ENCODE results near the gene MAGI2.

Gene MAGI2

DNA sequence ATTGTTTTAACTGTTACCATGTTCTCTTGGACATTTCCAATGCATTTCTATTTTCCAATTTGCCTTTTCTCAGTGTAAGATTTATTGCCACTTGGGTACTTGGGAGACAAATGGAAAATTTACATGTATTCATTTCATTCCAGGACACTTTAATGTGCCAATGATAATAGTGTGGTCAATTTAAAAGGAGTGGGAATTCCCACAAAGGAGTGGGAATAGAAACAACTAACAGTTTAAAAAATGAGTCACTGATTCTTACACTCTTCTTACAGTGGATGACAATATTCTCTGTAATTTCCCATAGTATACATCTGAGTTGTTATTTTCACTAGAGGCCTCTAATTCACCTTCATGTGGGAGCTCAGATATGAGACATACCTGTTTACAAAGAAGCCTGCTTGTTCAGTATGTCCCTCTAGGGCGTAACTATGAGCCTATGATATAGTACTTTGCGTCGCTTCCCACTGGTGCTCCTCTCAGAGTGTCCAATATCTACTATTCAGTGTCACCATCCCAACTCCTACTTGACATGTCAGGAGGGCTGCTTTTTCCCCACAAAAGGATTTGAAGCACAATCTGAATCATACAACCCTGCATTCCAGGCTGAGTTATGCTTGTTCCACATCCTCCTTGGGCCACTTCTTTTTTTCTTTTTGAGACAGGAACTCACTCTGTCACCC is 1353.6 kb downstream of the MAGI2 start:
- DNase-seq: no peak

DNA sequence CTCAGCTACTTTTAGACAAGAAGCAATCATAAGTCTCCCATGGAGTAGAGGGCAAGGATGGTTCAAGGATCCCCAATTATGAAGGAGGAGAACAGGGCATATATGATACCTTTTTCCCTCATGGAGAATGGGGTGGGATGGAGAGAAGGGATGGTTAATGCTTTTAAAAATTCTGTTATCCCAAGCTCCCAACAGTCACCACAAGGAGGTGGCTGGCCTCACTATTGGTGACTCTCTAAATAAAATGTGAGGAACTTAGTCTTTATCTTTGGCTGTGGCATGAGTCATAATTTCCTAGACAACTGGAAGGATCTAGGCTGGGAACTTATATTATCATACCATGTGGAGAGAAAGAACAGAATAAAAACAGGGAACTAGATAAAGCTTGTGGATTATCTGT is 1357.9 kb downstream of the MAGI2 start:
- no peak for DNase-seq

DNA sequence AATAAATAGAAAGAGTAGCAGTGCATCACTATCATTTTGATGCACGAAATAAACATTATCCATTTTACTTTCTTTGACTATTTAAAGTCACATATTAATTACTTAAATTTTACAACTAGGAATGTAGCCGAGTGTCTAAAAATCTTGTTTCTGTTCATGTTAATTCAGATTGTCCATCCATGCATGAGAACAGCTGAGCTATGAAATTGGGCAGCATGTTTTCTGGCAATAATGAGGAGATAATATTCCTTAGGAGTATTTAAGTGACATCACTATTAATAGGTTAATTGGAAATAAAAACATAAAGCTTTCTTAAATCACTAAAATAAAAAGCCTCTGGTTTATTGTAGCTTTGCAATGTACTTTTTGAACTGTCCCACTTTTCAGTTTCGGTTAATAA is 1361.1 kb downstream of the MAGI2 start:
- DNase-seq: no peak

DNA sequence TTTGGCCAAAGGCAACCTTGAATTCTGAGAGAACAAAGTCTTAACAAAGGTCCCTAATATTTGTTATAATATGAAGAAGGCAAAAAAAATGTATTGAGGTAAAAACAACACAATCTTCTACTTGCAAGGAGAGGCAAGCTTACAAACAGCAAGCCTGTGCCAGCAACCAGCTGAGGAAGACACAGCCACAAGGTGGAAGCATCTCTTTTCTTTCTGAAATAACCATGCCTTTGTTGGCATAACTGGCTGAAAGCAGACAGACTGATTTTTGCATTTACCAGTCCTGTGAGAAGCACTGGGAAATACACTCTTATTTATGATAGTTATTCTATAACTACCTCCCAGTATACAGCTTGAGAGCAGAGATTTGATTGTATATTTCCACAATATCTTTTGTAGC is 1362.9 kb downstream of the MAGI2 start:
- DNase-seq: no peak

DNA sequence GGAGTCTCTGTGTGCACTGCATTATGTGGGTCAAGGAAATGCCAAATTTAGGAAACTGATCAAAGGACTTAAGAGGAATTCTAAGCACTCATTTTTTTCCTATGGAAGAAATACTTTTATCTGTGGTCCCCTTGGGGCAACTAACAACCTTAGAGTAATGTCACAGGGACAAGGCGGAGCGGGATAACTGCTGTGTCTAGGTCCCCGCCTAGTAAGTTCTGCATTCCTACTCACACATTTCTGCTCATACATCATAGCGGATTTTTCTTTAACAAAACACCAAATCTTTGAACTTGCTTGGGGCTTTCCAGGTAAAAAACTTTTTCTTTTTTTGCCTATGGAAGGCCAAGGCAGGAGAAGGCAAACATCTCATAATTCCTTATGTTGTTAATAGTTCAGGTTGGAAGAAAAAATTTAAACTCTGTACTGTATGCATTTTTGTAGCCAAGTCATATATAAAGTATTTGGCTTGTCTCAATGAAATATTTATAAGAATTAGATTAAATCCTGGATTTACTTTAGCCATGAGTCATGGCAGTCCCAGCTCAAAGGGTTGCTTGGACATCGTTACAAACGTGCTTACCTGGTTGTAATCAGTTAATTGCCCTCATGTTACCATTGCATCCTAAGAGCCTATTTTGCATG is 1369.9 kb downstream of the MAGI2 start:
- no peak for DNase-seq

DNA sequence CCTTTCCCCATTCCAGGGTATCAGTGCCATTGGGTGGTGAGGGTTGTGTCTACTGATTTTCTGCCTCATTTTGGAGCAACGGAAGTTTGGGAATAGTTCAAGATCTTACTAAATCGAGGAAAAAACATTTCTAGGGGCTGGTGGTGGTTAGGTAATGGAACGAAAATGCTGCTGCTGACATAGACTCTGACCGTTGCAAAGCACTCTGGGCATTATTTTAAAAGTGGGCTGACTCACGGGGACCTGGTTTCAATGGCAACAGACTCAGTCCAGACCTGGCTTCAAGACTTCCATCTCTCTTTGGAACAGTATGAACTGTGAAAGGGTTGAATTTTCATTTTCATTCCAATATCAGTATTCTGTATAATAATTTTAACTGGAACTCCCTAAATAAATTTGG is 1370.9 kb downstream of the MAGI2 start:
- DNase-seq: no peak

DNA sequence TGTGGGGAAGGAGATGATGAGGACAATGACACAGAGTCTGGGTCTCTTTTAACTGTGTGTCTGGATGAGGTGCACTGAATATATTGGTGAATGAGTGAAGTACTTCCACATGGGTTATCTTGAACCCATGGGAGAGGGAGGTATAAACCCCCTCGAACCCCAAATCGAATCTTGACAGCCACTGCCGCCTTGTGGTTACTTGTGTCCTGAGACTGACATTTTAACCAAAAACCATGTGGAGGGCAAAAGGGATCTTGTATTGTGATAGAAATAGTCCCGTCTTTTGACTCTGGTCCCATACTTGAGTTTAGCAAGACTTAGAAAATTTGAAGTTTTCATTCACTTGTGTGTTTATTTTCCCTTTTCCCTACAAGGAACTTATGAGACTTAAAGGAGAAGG is 1371.6 kb downstream of the MAGI2 start:
- no peak for DNase-seq

DNA sequence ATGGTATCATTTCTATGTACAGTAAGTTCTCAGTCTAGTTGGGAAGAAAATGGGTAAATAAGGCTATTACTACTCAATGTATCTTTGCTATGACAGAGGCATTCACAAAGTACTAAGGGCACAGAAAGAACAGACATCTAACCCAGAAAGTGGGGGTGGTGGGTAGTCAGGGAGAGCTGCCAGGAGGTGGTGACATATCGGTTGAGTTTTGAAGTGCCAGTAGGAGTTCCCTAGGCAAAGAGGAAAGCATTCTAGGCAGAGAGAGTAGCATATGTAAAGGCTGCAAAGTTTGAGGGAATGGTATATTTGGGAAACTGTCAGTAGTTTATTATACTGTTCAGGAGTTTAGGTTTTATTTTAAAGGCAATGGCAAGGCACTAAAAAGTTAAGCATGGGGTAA is 1372.1 kb downstream of the MAGI2 start:
- DNase-seq: no peak

DNA sequence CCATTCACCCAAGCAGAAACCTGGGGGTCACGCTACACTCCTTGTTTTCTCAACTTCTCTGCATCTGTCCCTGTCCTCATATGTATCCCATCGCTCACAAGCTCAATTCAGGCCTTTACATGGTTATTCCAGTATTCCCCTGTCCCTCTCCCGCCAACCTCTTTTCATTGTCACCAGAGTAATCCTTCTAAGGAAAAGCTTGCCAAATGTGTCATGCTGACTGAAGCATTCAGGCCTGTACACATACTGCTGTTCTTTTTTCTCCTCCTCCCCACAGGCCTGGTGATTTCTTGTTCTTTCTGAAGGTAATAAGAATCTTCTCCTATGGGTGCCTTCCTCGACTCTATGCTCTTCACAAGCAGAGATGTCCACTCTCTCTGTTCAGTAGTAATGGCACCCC is 1372.7 kb downstream of the MAGI2 start:
- no peak for DNase-seq

DNA sequence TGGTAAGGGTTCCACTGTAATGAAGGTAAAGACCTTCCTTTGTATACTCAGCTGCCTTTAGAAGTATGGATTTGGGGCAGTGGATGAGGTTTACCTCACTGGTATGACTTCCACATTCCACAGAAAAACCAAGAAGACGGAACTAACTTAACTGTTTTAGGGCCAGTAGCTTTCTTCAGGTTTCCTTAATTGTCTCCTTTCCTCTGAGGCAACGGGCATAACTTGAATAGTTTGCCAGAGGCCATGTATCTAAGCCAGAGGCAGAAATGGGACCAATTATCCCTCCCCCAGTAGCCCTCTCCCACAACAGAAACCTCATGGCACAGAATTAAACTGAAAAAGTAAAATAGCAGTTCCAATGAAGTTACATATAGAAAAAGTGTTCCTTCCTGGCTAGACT is 1373.2 kb downstream of the MAGI2 start:
- no peak for DNase-seq

DNA sequence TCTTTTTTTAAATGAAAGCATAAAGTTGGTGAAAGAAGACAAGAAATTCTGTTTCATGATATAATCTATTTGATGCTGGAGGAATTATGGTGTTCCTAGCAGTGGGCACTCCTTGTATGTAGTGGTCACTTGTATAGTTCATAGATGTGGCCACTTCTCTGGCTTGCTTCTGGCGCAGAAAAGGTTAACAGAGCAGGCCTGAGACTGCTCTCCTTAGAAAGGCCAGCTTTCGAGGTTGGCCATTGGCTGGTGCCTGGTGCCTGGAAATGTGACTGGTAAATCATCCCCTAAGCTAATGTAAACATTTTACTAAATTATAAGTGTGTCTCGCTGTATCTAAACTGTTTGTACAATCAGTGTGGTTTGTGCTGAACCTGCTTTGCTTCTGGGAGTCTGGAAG is 1378.8 kb downstream of the MAGI2 start:
- no peak for DNase-seq

DNA sequence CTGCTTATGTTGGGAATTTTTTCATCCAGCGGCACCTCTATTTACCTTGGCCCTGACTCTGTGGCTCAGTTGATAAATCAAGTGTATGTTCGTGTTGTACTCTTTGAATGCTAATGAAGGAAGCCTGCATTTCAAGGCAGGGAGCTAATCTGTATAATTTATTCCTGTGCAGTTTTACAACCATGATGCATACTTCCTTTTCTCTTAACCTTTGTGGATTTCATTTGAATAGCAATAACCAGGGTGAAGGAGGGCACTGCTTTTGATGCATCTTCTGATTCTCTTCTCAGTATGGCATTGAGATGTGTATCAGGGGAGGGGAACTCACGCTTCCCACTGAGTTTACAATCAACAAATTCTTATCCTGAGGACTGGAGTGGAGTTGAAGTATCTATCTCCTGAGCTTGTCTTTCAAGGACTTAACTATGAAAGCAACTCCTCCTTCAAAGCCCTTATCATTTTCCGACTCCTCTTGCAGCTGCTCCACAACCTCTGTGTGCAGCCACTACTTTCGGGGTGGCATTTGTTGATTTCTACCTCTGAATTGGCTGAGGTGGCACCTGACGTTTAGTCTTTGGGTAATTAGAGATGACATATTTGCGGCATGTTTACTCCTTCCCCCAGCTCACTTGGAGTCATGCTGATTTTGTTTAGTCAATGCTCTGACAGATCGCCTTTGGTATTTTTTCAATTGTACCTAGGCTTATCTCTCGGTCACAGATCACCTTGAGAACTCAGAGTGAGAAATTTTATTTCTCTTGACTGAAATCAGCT is 1379.7 kb downstream of the MAGI2 start:
- DNase-seq: no peak

DNA sequence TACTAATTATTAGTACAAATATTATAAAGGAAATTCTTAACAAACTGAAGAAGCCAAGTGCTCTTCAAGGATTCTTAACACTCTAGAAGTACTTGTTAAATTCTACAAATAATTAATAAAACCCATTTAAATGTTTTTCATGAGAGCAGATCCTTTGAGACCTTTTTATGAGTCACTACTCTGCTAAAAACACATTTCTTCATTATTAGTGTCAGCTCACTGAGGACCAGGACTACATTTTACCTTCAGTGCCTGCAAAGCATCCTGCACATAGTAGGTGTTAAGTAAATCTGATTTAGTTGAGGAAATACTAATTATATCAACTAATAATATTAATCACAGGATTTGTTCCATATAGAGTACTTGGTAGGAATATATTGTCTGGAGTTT is 1381.3 kb downstream of the MAGI2 start:
- DNase-seq: no peak

DNA sequence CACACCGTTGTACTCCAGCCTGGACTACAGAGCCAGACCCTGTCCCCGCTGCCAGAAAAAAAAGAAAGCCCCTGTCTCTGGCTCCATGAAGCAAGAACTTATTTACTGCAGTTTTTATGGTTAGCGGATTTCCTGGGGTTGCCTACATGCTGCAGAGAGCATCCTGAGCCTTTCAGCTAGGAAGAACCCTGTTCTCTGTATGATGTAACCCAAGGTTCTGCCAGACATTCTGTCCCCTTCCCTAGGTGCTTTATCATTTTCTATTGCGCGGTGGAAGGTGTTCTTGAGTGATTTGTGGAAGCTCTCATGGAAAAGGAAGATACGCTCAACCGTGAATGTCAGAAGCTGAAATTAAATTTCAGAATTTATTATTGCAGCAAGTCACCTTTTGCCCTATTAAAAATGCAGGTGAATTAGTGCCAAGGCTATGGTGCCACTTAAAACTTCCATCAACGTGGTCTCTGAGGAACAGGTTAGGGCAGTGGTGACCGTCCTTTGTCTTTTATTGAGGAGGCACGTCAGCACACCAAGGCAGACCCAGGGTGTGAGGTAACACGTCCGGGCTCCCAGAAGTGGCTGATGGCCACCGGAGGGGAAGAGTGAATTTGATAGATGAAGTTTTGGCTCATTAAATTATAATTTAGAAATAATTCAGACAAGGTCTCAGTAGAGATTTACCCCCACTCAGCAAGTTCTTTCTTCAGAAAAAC is 1381.8 kb downstream of the MAGI2 start:
- DNase-seq: no peak

DNA sequence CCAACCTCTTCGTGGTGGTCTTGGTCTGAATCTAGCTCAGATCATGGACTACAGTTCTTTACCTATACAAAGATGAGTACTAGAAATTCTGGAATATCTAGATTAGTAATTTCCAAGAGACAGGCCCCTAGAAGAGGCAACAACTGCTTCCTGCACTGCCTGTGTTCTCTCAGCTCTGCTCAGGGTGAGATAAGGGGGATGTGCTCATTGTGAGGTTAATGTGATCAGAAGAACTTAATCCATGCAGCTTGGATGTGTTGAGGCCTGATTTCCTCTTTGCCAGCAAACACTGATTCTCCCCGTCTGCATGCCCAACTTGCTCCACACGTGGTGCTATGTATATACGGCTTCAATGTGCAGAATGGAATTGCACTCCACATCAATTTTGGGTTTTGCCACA is 1386.9 kb downstream of the MAGI2 start:
- no peak for DNase-seq

DNA sequence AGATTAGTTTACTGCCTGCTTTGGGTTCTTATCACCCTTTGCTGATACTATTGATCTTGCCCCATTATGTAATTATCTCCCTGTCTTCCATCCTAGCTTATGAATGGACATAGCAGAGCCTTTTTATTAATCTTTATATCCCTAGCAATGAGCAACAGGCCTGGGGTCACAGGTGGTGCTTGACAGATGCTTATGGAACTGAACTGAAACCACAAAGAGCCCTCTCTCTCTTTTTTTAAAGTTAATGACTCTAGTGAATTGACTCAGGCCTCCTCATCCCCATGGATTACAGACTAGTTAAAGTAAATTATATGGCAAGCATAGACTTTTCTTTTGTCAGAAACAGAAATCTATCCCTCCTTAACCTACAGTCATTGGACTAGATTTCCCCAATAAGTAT is 1389.7 kb downstream of the MAGI2 start:
- no peak for DNase-seq

DNA sequence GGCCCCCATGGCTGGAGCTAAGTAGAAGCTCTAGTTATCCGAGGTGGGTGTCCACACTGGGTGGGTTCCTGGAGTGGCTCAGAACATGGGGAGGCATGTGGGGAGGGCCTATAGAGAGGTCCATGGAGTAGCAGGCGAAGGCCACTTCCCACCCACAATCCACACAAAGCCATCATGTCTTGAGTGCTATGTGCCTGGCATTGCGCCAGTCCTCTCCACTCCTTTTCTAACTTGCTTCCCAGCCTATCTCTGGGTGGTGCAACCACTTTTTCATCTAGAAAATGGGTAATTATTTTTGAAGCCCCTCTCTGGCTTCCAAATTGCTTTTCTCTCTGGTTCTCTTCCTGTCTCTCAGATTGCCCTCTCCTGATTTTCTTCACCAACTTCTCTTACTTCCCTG is 1391.3 kb downstream of the MAGI2 start:
- DNase-seq: no peak

DNA sequence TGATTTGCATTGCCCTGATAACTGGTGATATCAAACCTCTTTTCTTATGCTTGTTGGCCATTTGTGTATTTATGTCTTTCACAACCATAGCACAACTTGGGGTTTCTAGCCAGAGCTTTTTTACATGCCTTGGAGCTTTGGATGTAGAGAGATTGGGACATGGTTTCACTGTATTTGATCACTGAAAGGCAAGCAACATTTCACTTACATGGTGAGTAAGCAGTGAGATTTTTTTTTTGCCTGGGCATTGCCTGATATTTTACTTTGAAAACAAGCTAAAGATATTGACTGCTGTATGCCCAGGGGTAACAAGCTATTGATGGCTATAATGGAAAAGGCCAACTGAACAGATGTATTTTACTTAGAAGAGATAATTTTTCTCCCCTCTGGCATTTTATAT is 1395.9 kb downstream of the MAGI2 start:
- DNase-seq: no peak

DNA sequence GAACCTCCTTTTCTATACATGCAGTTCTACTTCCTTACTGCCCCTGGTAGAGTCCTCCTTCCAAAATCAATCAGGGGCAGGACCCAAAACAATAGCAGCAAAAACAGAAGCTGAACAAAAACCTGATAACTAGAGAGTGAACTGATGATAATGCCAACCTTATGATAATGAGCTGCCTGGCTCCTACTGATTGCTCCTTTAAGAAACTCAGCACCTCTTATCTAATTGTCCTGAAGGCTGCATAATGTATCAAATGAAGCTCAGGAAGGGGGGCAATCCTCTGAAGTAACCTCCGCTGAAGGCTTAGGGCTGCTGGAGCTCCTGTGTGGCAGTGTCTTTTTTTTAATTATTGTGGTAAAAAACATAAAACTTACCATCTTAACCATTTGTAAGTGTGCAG is 1397.9 kb downstream of the MAGI2 start:
- DNase-seq: no peak

DNA sequence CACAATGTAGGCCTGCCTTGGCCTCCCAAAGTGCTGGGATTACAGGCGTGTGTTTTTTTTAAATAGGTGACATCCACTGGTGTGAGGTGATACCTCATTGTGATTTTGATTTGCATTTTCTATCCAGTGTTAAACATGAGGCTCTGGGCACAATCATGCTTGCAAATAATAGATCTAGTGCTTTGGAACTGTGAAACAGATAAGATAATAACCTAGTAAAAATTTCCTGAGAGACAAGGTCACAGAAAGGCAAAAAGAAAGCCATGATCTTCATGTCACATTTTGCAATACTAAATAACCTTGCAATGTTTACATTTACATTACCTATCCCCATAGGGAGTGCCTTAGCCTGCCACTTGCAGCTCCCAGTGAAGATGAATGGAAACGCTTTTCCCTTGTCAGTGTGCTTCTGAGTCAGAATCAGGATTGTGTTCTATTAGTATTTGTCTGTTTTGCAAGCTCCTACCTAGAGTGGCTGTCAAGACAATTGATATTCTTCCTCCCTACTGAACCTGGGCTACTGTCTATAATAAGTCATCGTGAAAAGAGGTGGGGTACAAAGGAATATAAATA is 1398.4 kb downstream of the MAGI2 start:
- DNase-seq: no peak

DNA sequence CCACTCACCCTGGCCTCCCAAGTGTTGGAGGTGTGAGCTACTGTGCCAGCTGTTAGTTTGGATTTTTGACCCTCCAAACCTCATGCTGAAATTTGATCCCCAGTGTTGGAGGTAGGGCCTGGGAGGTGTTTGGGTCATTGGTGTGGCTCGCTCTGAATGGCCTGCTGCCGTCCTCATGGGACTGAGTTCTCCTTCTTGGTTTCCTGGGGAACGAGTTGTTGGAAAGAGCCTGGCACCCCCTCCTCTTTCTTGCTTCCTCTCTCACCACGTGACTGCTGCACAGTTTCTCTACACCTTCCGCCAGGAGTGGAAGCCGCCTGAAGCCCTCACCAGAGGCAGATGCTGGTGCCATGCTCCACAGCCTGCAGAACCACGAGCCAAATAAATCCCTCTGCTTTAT is 1401.4 kb downstream of the MAGI2 start:
- no peak for DNase-seq

DNA sequence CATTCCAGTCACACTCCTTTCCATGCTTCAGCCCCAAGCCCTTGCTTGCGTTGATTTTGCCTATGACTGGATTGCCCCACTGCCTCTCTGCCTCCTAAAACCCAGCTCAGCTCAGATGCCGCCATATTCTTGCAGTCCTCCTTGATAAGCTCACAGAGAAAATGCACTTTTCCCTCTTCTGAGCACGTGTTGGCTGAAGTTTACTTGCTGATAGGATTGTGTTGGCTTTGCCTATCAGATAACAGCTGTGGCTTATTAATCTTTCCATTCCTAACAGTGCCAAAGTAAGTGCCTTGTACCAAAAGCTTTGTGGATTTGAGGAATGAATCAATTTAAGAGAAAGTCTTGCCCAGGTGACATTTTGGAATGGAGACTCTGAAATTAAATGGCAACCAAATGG is 1405.7 kb downstream of the MAGI2 start:
- DNase-seq: no peak

DNA sequence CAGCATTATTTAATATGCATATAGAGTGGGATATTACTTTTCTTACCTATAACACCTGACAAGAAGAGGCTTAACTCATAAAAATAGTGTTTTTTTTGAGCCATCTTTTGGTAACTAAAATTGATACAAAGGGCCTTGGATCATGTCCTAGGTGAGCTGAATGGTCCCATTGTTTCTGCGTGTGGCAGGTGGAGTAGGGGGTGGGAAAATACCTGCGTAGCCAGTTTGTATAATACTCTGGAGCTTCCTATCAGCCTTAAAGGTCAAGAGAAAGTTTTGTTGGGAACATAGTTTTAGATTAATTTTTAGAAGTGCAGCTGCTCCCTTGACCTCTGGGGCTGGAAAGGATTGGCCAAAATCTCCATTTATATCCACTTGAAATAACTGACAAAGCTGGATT is 1410.3 kb downstream of the MAGI2 start:
- no peak for DNase-seq
